Kasumi-1 (cell line): ENCODE measurements around the gene C6orf118.

Experiments used
- DNase-seq, 2 experiments: peaks; one replicate each; lab custom pipeline; 2025; lab: John Stamatoyannopoulos, UW

C6orf118 gene

GRCh38 chr6:165308926-165309731 is at the start of gene C6orf118:
Gene C6orf118 (minus strand): TSS chr6:165309605. CDS start chr6:165309586, 19 bp downstream.
- peak; percentile 71 to 79 for DNase-seq

GRCh38 chr6:165345700-165346099 is 36.3 kb upstream of the C6orf118 start:
- no peak for DNase-seq

- no peak for DNase-seq
Observed at GRCh38 chr6:165340532-165340931, 31.1 kb upstream of the C6orf118 start.

GRCh38 chr6:165325609-165326008 is 16.2 kb upstream of the C6orf118 start:
- DNase-seq, result no peak

GRCh38 chr6:165321555-165322145 is 12.2 kb upstream of the C6orf118 start:
- DNase-seq, result no peak

GRCh38 chr6:165321150-165321549 is 11.7 kb upstream of the C6orf118 start:
- peak in 1 of 2 experiments; percentile 1 for DNase-seq

- DNase-seq, result no peak
Observed at GRCh38 chr6:165317723-165318122, 8.3 kb upstream of the C6orf118 start.

GRCh38 chr6:165306955-165307354 is 2.5 kb downstream of the C6orf118 start:
- DNase-seq, result no peak

- DNase-seq, result no peak
Observed at GRCh38 chr6:165301372-165302246, 7.8 kb downstream of the C6orf118 start.

GRCh38 chr6:165300422-165300936 is 8.9 kb downstream of the C6orf118 start:
- DNase-seq, result no peak

GRCh38 chr6:165298875-165299274 is 10.5 kb downstream of the C6orf118 start:
- DNase-seq, result no peak

GRCh38 chr6:165298402-165298801 is 11.0 kb downstream of the C6orf118 start:
- DNase-seq, result no peak

- no peak for DNase-seq
Observed at GRCh38 chr6:165292657-165293056, 16.7 kb downstream of the C6orf118 start.

- DNase-seq, result no peak
Observed at GRCh38 chr6:165274611-165275010, 34.8 kb downstream of the C6orf118 start.

GRCh38 chr6:165272585-165272984 is 36.8 kb downstream of the C6orf118 start:
- DNase-seq, result no peak

GRCh38 chr6:165268987-165269386 is 40.4 kb downstream of the C6orf118 start:
- no peak for DNase-seq

- no peak for DNase-seq
Observed at GRCh38 chr6:165266621-165267020, 42.8 kb downstream of the C6orf118 start.

GRCh38 chr6:165266191-165266590 is 43.2 kb downstream of the C6orf118 start:
- no peak for DNase-seq

GRCh38 chr6:165260462-165260861 is 48.9 kb downstream of the C6orf118 start:
- DNase-seq, result no peak

- no peak for DNase-seq
Observed at GRCh38 chr6:165249808-165250207, 59.6 kb downstream of the C6orf118 start.

GRCh38 chr6:165245701-165246100 is 63.7 kb downstream of the C6orf118 start:
- DNase-seq, result no peak

GRCh38 chr6:165245287-165245686 is 64.1 kb downstream of the C6orf118 start:
- DNase-seq, result peak in 1 of 2 experiments; percentile 8
